ENCODE data around the gene PCDHB14.
"Not testable (repeated sequence)": the region's sequence is repeated elsewhere in the genome, so short reads cannot be mapped to it uniquely, and the experiment has no call there.

- TF ChIP-seq CTCF, POLR2A (IDR thresholded peaks at IDR 0.05): not testable (repeated sequence)
Measured at GRCh38 chr5:141179876-141180275, 43.3 kb upstream of the PCDHB14 start.

Data from upper lobe of left lung (tissue), 4 donors.